ENCODE results near the gene BTBD16.

BTBD16 gene

DNA sequence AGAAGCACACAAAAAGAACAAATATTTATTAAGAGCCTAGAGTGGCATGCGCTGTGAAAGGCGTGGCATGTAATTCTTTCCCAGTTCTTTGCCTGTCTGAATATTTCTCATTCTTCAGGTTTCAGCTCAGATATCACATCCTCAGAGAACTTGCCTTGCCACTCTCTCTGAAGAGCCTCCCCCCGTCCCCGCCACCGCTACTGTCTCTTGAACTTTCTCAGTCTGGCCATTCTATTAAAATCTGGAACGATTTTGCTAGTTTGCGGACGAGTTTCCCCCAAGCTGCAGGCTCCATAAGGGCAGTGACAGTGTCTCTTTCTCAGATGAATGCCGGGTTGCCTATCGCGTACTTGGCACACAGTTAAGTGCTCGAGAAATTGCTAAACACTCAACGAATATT is 102.6 kb downstream of the BTBD16 start:
- Histone ChIP-seq H3K4me1 (ENCODE audit: control insufficient read depth, low read depth, low read length) (peaks cover 10% of the 10 kb centered on the region), H3K27ac (ENCODE audit: low read length) (no peak overlapping the region), H3K27me3 (ENCODE audit: control insufficient read depth, insufficient read depth, low read length) (peaks cover 14% of the 10 kb centered on the region), H3K9me3 (ENCODE audit: control insufficient read depth, low read depth, low read length) (no peaks in the 10 kb centered on the region), H3K4me3 (ENCODE audit: low read length) (peak overlapping the region; percentile 61), H3K9ac (ENCODE audit: low read length) (no peak overlapping the region), H3K36me3 (ENCODE audit: control insufficient read depth, low read depth, low read length) (no peaks in the 10 kb centered on the region)

DNA sequence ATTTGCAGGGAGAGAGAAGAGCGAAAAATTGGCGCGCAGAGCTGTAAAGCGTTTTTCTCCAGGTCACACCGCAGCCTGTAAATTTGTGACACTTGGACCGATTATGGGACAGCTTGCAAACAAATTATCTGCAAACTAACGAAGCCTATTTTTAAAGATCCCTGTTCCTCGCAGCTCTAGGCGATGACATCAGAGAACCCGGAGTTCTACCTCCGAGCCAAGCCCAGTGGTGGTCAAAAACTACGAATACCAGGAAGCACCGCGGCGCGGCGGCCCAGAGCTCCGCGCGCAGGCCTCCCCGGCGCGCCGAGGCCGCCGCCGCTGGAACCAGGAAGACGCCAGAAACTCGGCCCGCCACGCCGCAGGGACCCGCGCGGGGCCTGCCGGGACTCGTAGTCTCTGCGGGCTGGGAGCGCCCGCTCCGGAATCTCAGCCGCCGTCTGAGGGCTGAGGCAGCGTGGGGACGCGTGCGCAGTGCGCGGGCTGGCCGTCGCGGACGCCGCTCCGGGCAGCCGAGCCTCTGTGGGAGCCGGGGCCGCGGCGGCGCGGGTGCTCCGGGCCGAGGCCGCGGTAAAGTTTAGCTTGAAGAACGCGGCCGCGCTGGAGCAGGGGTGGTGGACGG is 103.3 kb downstream of the BTBD16 start, which contains the start of gene PLEKHA1:
Gene PLEKHA1, plus strand, starts transcription at position 472 of the 622 bp plus-strand sequence. CDS start 18,493 bp downstream, outside the sequence.
- Histone ChIP-seq H3K9me3 (ENCODE audit: control insufficient read depth, low read depth, low read length) (no peaks in the 10 kb centered on the region), H3K4me1 (ENCODE audit: control insufficient read depth, low read depth, low read length) (peaks cover 4% of the 10 kb centered on the region), H3K4me3 (ENCODE audit: low read length) (peak within 1 kb of the TSS; percentile 67), H3K27me3 (ENCODE audit: control insufficient read depth, insufficient read depth, low read length) (peaks cover 14% of the 10 kb centered on the region), H3K9ac (ENCODE audit: low read length) (peak within 1 kb of the TSS; percentile 36), H3K36me3 (ENCODE audit: control insufficient read depth, low read depth, low read length) (no peaks in the 10 kb centered on the region), H3K27ac (ENCODE audit: low read length) (no peak within 1 kb of the TSS)

DNA sequence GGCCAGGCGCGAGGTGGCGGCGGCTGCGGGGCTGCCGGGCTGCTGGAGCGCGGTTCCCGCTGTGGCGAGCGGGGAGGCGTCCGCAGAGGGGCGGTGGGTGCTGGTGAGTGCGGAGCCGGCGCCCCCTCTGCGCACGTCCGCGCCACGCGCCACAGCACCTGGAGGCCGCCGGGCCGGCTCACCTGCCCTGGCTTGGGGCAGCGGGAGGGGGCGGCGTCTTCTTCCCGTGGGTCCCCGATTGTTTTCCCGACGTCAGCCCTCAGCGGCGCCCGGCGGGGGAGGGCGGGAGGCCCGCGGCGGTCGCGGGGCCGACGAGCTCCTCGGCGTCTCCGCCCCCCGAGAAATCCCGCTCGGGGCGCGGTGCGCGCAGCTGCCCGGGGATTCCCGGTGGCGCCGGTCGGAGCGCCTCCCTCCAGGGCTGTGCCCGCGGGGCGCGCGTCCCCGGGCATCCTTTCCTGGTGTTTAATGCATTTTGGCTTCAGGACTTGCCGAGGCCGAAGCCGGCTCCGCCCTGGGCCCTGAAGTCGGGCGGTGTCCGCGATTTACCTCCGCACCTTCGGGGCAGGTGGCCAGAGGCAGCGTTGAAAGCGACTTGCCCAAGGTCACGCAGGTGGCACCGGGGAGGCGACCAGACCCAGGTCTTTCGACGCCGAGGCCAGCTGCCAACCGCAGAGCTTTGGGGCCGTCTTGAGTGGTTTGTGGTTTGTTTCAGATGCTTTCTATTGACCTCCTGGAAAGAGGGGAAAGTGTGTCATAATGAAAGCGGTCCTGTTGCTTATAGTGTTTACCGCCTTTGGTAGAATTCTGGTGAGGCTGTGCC is 104.0 kb downstream of the BTBD16 start:
- H3K9me3 ChIP-seq (ENCODE audit: control insufficient read depth, low read depth, low read length): no peaks in the 10 kb centered on the region
- H3K4me1 ChIP-seq (ENCODE audit: control insufficient read depth, low read depth, low read length): peaks cover 4% of the 10 kb centered on the region
- no peaks in the 10 kb centered on the region for H3K36me3 ChIP-seq (ENCODE audit: control insufficient read depth, low read depth, low read length)
- peak overlapping the region; percentile 36 for H3K9ac ChIP-seq (ENCODE audit: low read length)
- H3K27ac ChIP-seq (ENCODE audit: low read length): no peak overlapping the region
- H3K4me3 ChIP-seq (ENCODE audit: low read length): peak overlapping the region; percentile 67
- H3K27me3 ChIP-seq (ENCODE audit: control insufficient read depth, insufficient read depth, low read length): peaks cover 14% of the 10 kb centered on the region

DNA sequence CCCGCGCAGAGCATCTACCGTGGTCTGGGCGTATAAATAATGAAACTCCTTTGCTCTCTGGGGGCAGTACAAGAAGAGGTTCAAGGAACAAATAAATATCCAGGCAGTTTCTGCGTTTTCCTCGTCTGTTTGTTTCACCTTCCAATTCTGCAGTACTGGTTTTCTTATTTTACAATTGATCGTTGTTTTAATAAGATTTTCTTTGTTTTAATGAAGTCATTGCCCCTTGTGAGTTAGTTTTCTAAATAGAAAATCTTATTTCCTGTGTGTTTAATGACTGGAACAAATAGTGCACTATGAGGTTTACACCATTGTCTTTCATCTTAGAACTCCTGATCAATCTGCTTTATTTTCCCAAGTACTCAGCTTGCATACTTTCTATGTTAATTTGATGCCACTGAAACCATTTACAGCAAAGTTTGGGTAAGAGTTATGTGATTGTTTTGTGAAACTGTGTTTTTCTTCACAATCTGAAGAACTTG is 104.6 kb downstream of the BTBD16 start:
- H3K27me3 ChIP-seq (ENCODE audit: control insufficient read depth, insufficient read depth, low read length): peaks cover 14% of the 10 kb centered on the region
- peak overlapping the region; percentile 67 for H3K4me3 ChIP-seq (ENCODE audit: low read length)
- H3K9me3 ChIP-seq (ENCODE audit: control insufficient read depth, low read depth, low read length): no peaks in the 10 kb centered on the region
- H3K9ac ChIP-seq (ENCODE audit: low read length): peak overlapping the region; percentile 36
- H3K27ac ChIP-seq (ENCODE audit: low read length): no peak overlapping the region
- H3K4me1 ChIP-seq (ENCODE audit: control insufficient read depth, low read depth, low read length): peaks cover 4% of the 10 kb centered on the region
- no peaks in the 10 kb centered on the region for H3K36me3 ChIP-seq (ENCODE audit: control insufficient read depth, low read depth, low read length)

DNA sequence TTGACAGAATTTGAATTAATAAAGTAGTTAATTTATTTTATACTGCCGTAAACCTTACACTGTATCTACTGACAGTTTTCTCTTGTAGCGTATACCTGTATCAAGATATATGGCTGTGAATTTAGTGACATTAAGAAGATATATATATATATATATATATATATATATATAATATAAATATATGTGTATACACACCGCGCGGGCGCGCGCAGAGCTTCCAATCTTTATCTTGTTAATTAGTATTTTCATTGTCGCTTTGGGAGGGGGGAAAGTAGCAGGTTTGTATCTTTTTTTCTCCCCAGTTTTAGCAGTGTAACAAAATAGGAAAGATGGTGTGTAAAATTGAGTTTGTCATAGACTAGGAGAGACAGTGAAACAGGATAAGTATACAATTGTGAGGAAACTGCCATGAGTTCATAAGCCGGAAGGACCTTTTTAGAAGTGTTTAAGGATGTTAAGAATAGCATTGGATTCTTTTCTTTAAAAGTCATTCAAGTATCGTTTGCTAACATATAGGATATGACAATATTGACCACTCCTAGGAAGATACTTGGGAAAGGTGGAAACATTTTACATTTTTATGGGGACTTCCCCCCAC is 105.4 kb downstream of the BTBD16 start:
- Histone ChIP-seq H3K9me3 (ENCODE audit: control insufficient read depth, low read depth, low read length) (no peaks in the 10 kb centered on the region), H3K4me1 (ENCODE audit: control insufficient read depth, low read depth, low read length) (peaks cover 4% of the 10 kb centered on the region), H3K36me3 (ENCODE audit: control insufficient read depth, low read depth, low read length) (no peaks in the 10 kb centered on the region), H3K27ac (ENCODE audit: low read length) (no peak overlapping the region), H3K9ac (ENCODE audit: low read length) (no peak overlapping the region), H3K27me3 (ENCODE audit: control insufficient read depth, insufficient read depth, low read length) (peaks cover 14% of the 10 kb centered on the region), H3K4me3 (ENCODE audit: low read length) (peak overlapping the region; percentile 23)

DNA sequence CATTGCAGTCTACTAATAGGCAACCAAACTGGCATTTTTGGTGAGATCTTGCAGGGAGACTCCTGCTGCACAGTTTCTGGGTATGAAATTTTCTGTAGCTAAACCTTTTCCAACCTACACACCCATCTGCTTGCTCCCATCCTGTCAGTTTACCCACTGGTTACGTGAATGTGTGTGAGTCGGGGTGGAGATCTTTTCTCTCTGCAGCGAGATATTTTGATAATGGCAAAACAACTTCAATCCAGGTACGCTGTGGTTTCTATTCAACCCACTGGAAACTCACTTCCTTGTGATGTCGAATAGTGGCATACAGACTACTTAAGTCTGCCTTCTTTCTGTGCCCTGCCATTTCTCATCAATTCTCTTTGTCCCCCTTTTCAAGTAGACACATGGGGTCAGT is 107.9 kb downstream of the BTBD16 start:
- no peaks in the 10 kb centered on the region for H3K9me3 ChIP-seq (ENCODE audit: control insufficient read depth, low read depth, low read length)
- no peaks in the 10 kb centered on the region for H3K36me3 ChIP-seq (ENCODE audit: control insufficient read depth, low read depth, low read length)
- H3K4me1 ChIP-seq (ENCODE audit: control insufficient read depth, low read depth, low read length): peaks cover under 1% of the 10 kb centered on the region
- no peak overlapping the region for H3K4me3 ChIP-seq (ENCODE audit: low read length)
- no peak overlapping the region for H3K9ac ChIP-seq (ENCODE audit: low read length)
- H3K27me3 ChIP-seq (ENCODE audit: control insufficient read depth, insufficient read depth, low read length): peaks cover under 1% of the 10 kb centered on the region
- no peak overlapping the region for H3K27ac ChIP-seq (ENCODE audit: low read length)

DNA sequence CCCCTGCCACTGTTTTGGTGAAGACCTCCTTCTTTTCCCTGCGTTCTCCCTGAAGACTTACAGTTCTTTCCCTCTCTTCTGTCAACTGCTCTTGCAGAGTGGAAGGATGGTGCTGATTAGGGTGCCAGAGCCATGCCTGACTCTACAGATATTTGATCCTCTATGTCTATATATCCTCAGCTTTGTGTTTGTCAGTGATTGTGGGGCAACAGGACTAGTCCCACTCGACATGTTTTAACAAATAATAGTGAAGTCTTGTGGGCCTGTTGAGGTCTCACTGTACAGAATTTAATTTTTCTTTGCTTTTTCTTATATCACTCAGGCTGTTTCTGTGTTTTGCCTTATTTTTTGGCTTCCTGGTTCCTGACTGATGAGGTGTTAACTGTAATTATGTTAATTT is 108.4 kb downstream of the BTBD16 start:
- H3K4me1 ChIP-seq (ENCODE audit: control insufficient read depth, low read depth, low read length): no peaks in the 10 kb centered on the region
- H3K27ac ChIP-seq (ENCODE audit: low read length): no peak overlapping the region
- H3K36me3 ChIP-seq (ENCODE audit: control insufficient read depth, low read depth, low read length): no peaks in the 10 kb centered on the region

DNA sequence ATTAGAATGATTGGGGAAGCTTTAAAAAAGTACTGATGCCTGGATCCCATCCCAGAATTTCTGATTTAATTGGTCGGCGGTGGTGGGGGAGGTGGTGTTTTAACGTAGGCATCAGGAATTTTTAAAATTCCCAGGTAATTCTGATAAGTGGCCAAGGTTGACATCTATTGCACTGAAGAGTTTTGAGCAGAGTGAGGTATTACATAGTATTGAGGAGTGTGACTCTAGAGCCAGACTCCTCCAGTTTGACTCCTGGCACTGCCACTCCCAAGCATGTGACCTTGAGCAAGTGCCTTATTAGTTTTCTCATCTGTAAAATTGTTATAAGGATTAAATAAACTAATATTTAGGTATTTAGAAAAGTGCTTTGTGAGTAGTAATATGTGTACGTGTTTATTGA is 109.6 kb downstream of the BTBD16 start:
- Histone ChIP-seq H3K27ac (ENCODE audit: low read length) (no peak overlapping the region), H3K36me3 (ENCODE audit: control insufficient read depth, low read depth, low read length) (no peaks in the 10 kb centered on the region), H3K27me3 (ENCODE audit: control insufficient read depth, insufficient read depth, low read length) (no peaks in the 10 kb centered on the region), H3K4me1 (ENCODE audit: control insufficient read depth, low read depth, low read length) (no peaks in the 10 kb centered on the region), H3K9me3 (ENCODE audit: control insufficient read depth, low read depth, low read length) (no peaks in the 10 kb centered on the region), H3K9ac (ENCODE audit: low read length) (no peak overlapping the region), H3K4me3 (ENCODE audit: low read length) (no peak overlapping the region)

More for the DNA sequence above, 108.4 kb downstream of the BTBD16 start:
- Histone ChIP-seq H3K9ac (ENCODE audit: low read length) (no peak overlapping the region), H3K27me3 (ENCODE audit: control insufficient read depth, insufficient read depth, low read length) (no peaks in the 10 kb centered on the region), H3K4me3 (ENCODE audit: low read length) (no peak overlapping the region), H3K9me3 (ENCODE audit: control insufficient read depth, low read depth, low read length) (no peaks in the 10 kb centered on the region)

DNA sequence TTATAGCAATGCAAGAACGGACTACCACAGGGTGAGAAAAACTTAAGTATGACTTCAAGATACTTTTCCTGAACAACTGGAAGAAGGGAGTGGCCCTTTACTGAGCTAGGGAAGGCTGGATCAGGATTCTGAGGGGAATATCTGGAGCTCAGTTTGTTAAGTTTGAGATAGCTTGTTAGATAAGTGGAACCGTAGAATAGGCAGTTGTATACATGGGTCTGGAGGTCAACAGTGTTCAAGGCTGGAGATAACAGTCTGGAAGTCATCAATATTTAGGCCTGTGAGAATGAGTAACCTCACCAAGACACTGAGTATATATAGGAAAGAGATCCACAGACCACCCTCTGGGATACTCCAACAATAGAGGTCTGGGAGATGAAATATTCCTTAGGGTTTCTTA is 110.6 kb downstream of the BTBD16 start:
- no peak overlapping the region for H3K4me3 ChIP-seq (ENCODE audit: low read length)
- H3K36me3 ChIP-seq (ENCODE audit: control insufficient read depth, low read depth, low read length): no peaks in the 10 kb centered on the region
- no peaks in the 10 kb centered on the region for H3K9me3 ChIP-seq (ENCODE audit: control insufficient read depth, low read depth, low read length)
- no peaks in the 10 kb centered on the region for H3K4me1 ChIP-seq (ENCODE audit: control insufficient read depth, low read depth, low read length)
- H3K27me3 ChIP-seq (ENCODE audit: control insufficient read depth, insufficient read depth, low read length): no peaks in the 10 kb centered on the region
- H3K9ac ChIP-seq (ENCODE audit: low read length): no peak overlapping the region
- H3K27ac ChIP-seq (ENCODE audit: low read length): no peak overlapping the region

DNA sequence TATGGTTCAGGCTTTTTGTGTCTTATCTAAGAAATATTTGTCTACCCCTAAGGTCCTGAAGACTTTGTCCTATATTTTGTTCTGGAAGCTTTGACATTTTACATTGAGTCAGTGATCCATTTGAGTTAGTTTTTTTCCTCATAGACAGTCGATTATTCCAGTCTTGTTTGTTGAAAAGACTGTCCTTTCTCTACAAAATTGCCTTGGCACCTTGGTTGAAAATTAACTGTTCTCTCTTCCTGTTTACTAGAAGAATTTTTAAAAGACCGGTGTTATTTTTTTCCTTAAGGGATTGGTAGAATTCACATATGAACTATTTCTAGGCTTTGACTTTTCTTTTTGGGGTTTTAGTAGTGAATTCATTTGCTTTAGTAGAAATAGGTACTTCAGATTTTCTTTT is 115.4 kb downstream of the BTBD16 start:
- H3K9ac ChIP-seq (ENCODE audit: low read length): no peak overlapping the region
- no peaks in the 10 kb centered on the region for H3K9me3 ChIP-seq (ENCODE audit: control insufficient read depth, low read depth, low read length)
- H3K36me3 ChIP-seq (ENCODE audit: control insufficient read depth, low read depth, low read length): no peaks in the 10 kb centered on the region
- no peaks in the 10 kb centered on the region for H3K27me3 ChIP-seq (ENCODE audit: control insufficient read depth, insufficient read depth, low read length)
- no peak overlapping the region for H3K27ac ChIP-seq (ENCODE audit: low read length)
- H3K4me1 ChIP-seq (ENCODE audit: control insufficient read depth, low read depth, low read length): no peaks in the 10 kb centered on the region
- H3K4me3 ChIP-seq (ENCODE audit: low read length): no peak overlapping the region

DNA sequence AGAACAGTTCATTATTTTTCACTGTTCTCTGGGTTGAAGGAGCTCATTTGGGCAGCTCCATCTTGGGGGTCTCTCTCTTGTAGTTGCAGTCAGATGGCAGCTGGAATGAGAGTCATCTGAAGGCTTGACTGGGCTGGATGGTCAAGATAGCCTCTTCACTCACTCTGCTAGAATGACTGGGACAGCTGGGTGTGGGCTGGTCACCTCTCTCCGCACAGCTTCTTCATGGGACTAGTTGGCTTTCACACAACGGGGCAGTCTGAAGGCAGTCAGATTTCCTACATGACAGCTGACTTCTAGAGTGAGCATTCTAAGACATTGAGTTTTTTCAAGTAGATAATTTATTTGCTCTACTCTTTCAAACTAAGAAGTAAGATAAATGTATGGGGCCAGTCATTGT is 116.5 kb downstream of the BTBD16 start:
- no peak overlapping the region for H3K4me3 ChIP-seq (ENCODE audit: low read length)
- no peaks in the 10 kb centered on the region for H3K9me3 ChIP-seq (ENCODE audit: control insufficient read depth, low read depth, low read length)
- no peak overlapping the region for H3K27ac ChIP-seq (ENCODE audit: low read length)
- H3K36me3 ChIP-seq (ENCODE audit: control insufficient read depth, low read depth, low read length): no peaks in the 10 kb centered on the region
- no peaks in the 10 kb centered on the region for H3K27me3 ChIP-seq (ENCODE audit: control insufficient read depth, insufficient read depth, low read length)
- H3K9ac ChIP-seq (ENCODE audit: low read length): no peak overlapping the region
- no peaks in the 10 kb centered on the region for H3K4me1 ChIP-seq (ENCODE audit: control insufficient read depth, low read depth, low read length)
